ENCODE measurements around the gene OR10G7.
"Not testable (repeated sequence)": the region's sequence is repeated elsewhere in the genome, so short reads cannot be mapped to it uniquely, and the experiment has no call there.

OR10G7 gene

GRCh38 chr11:124039557-124039956 is 1.6 kb downstream of the OR10G7 start:
- FAIRE-seq: no peak

- FAIRE-seq: no peak
Measured at GRCh38 chr11:124036666-124037065, 4.5 kb downstream of the OR10G7 start.

GRCh38 chr11:124026498-124026897 is 14.6 kb downstream of the OR10G7 start, which contains the start of gene OR10G8:
Gene OR10G8 (plus strand): TSS chr11:124026798. CDS start chr11:124029623, 2,825 bp downstream.
- no peak for FAIRE-seq

GRCh38 chr11:124015837-124016236 is 25.3 kb downstream of the OR10G7 start:
- not testable (repeated sequence) for FAIRE-seq

GRCh38 chr11:124012697-124013096 is 28.4 kb downstream of the OR10G7 start, which contains the start of gene OR10G4:
Gene OR10G4 (plus strand): TSS chr11:124012997. CDS start chr11:124015575, 2,578 bp downstream.
- FAIRE-seq: no peak

- no peak for FAIRE-seq
Measured at GRCh38 chr11:123995119-123995518, 46.0 kb downstream of the OR10G7 start, which contains the start of gene OR10G6. Gene OR10G6 (minus strand): TSS chr11:123995161. CDS start chr11:123995161, 0 bp downstream.
